Measurements from ENCODE around the gene LSM12. TPM values are rescaled to one million over a fixed set of nuclear protein-coding genes. Genes with fewer than 3 reads are reported as not detected.

LSM12 gene
- total and polyA plus RNA-seq, 2 of the 8 experiments (the other 6 are each of a cell fraction or from before 2014, with no cell fraction given) = 69.8 to 142 TPM

DNA sequence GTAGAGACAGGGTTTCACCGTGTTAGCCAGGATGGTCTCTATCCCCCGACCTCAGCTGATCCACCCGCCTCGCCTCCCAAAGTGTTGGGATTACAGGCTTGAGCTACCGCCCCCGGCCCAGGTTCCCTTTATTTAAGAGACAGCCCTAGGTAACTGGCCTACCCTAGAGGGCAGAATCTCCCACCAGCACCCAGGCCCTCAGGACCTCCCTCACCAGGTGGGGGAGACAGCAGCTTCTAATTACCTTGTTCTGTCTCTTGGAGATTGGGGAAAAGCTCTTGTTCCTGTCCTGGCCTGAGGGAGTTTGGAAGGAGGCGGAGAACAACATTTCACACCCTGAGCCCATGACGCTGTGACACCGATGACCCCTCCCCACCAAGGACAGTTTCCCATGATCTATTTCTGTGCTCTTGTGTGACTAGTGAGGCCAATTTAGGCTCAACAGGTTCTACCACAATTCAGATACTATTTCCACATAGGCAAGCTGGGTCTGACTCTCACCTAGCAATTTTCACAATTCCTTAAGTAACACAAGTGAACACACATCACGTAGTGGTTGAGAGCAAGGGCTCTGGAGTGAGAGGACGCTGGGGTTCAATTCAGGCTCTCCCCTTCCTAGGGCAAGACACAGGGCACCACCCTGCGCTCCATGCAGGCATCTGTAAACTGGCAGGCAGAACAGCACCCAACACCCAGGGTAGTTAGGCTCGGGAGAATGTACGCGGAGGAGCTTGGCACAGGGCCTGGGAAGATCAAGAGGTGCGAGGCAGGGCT, 36.6 kb upstream of the LSM12 start:
- Histone ChIP-seq H3K4ac (replicated peaks; ENCODE audit: insufficient read length, low read depth, low read length) (no peak overlapping the region), H3K23me2 (ENCODE audit: low read depth, low read length) (no peaks in the 10 kb centered on the region), H4K8ac (ENCODE audit: extremely low read depth, insufficient read depth, low read length) (no peak overlapping the region), H4K20me1 (replicated peaks in 1 of 2; ENCODE audit: control insufficient read depth in 1 of 2, insufficient read depth in 2 of 2, low read length in 2 of 2) (peaks cover 0 to 3% of the 10 kb centered on the region in 2 experiments), H3K36me3 (ENCODE audit: control insufficient read depth in 2 of 4, insufficient read depth in 4 of 4, low read length in 3 of 4) (no peaks in the 10 kb centered on the region), H2AK5ac (ENCODE audit: low read depth, low read length) (no peak overlapping the region), H3K23ac (ENCODE audit: insufficient read length) (no peak overlapping the region), H3K14ac (ENCODE audit: insufficient read length) (no peak overlapping the region), H3K27me3 (replicated peaks in 1 of 4; ENCODE audit: control insufficient read depth in 3 of 4, extremely low read depth in 1 of 4, insufficient read depth in 3 of 4, low read length in 3 of 4) (no peaks in the 10 kb centered on the region), H3K4me3 (ENCODE audit: extremely low read depth in 1 of 4, insufficient read depth in 2 of 4, low read depth in 3 of 4, low read length in 4 of 4) (no peak overlapping the region), H3K4me1 (replicated peaks in 1 of 4; ENCODE audit: control insufficient read depth in 3 of 4, insufficient read depth in 4 of 4, low read length in 3 of 4) (peaks cover 0 to 6% (median 0%) of the 10 kb centered on the region in 4 experiments; a peak in 4 of 7 replicates), H3K56ac (replicated peaks; ENCODE audit: insufficient read length, low read depth, low read length) (no peak overlapping the region), H2BK120ac (replicated peaks; ENCODE audit: low read depth, low read length) (no peak overlapping the region), H3K18ac (ENCODE audit: extremely low read depth, low read length) (no peak overlapping the region), H3K79me2 (ENCODE audit: control insufficient read depth in 1 of 2, insufficient read depth in 2 of 2, low read length in 2 of 2) (peaks cover 0 to 14% of the 10 kb centered on the region in 2 experiments; a peak in 1 of 4 replicates), H4K91ac (replicated peaks; ENCODE audit: insufficient read length, low read length) (no peak overlapping the region), H4K5ac (ENCODE audit: insufficient read length, low read depth, low read length) (no peak overlapping the region), H3K9me3 (ENCODE audit: insufficient read depth in 2 of 2, low read depth in 1 of 2, low read length in 1 of 2) (no peaks in the 10 kb centered on the region), H2AFZ (ENCODE audit: low read length) (no peak overlapping the region), H2BK20ac (ENCODE audit: low read length) (no peak overlapping the region), H3K27ac (ENCODE audit: low read depth, low read length) (no peak overlapping the region), H2BK15ac (ENCODE audit: low read length) (no peak overlapping the region), H2BK5ac (ENCODE audit: low read depth, low read length) (no peak overlapping the region), H3K9ac (replicated peaks in 1 of 4; ENCODE audit: extremely low read depth in 1 of 4, low read depth in 3 of 4, low read length in 3 of 4) (0 out of 7 replicates have a peak overlapping the region, but pooled peaks of 1 of the 4 experiments have one; percentile 24), H2BK12ac (ENCODE audit: low read depth, low read length) (no peak overlapping the region), H3K4me2 (ENCODE audit: insufficient read depth in 1 of 2, low read depth in 2 of 2, low read length in 2 of 2) (no peak overlapping the region), H3K79me1 (ENCODE audit: low read depth, low read length) (peaks cover 10% of the 10 kb centered on the region)
- WGBS, 2 experiments (ENCODE audit: extremely low coverage in 1 of 2, insufficient coverage in 1 of 2, insufficient read length in 1 of 2, insufficient replicate concordance in 2 of 2, low coverage in 1 of 2, low lambda C conversion rate in 2 of 2, missing lambda C conversion rate in 1 of 2) = 90% methylated on average over 16 of the region's 16 CpGs; no CpG with 5 or more reads in 1 of the 2 experiments
- ChIA-PET POLR2A (ENCODE audit: partially characterized antibody) (interaction anchor here (0.9 to 1.7 kb wide), 2 partner anchors 8 to 35 kb away, joined by 3 to 4 read pairs; no protein-coding TSS in a partner anchor), CTCF (ENCODE audit: partially characterized antibody) (interaction anchor here (0.6 to 34.4 kb wide), 6 partner anchors 11 to 241 kb away, joined by 3 to 638 read pairs (median 4); partner anchors contain the start of gene HDAC5)
- no peak for TF ChIP-seq CREB1 (IDR thresholded peaks at IDR 0.05)
- no peak for TF ChIP-seq KDM5A (IDR thresholded peaks at IDR 0.05; ENCODE audit: low read length)
- no peak for TF ChIP-seq TCF12 (IDR thresholded peaks at IDR 0.05; ENCODE audit: low read depth, low read length)
- FAIRE-seq (no peak), DNase-seq (ENCODE audit: low read depth in 1 of 2, low spot score in 2 of 2) (no peak)

All from H1 (cell line).